Pancreas (tissue), 10 donors: ENCODE results near the gene PCP4. TPM values are rescaled to one million over a fixed set of nuclear protein-coding genes. Genes with fewer than 3 reads are reported as not detected.

ENCODE experiments used
- ATAC-seq, 4 donors: fragments of 200-7000 bp; cut with Tn5 transposase; one replicate each; pipeline versions ENCODE4 v1.8.0 to v1.9.1; 2020; ENCODE audit warnings: mild to moderate bottlenecking in 4 of 4, moderate library complexity in 4 of 4
- DNase-seq, 6 donors: peaks; one replicate each; pipeline ENCODE4 v3.0.0-alpha.2; 2020
- FAIRE-seq: peaks from 2 replicates; lab custom pipeline; 2012; peaks lifted over from hg19 to GRCh38; lab: Jason Lieb, UNC
- H3K27ac ChIP-seq, 4 donors: fragments of 200-600 bp; sonication (generic); 1 replicate in 3 of 4; 2 replicates in 1 of 4; pipeline versions ENCODE4 v1.5.0 to v1.8.0; 2020
- H3K27me3 ChIP-seq, 4 donors: fragments of 200-600 bp; one replicate each; pipeline ENCODE4 v1.8.0; 2021
- H3K36me3 ChIP-seq, 3 donors: fragments of 200-600 bp; sonication (generic) in 1 of 3; one replicate each; pipeline versions ENCODE4 v1.5.0 to v1.8.0; 2020 to 2021
- H3K4me1 ChIP-seq, 3 donors: fragments of 200-600 bp; one replicate each; pipeline ENCODE4 v1.8.0; 2021
- H3K4me3 ChIP-seq, 4 donors: fragments of 200-600 bp; sonication (generic) in 2 of 4; one replicate each; pipeline versions ENCODE4 v1.5.0 to v1.8.0; 2020 to 2021
- H3K9me3 ChIP-seq, 4 donors: fragments of 200-600 bp; one replicate each; pipeline ENCODE4 v1.8.0; 2021
- WGBS, 2 donors: extraction: QIAGEN DNeasy Blood & Tissue Kit; methylation state at CpG; one replicate each; pipeline ENCODE4 v1.1.7; 2013; 5-methylcytosine and 5-hydroxymethylcytosine counted together
- intact Hi-C, 3 donors: fragments of 100-400 bp; cut with DNase I; formaldehyde crosslinking; loops; one replicate each; pipeline versions ENCODE4 v1.11.1 to v1.14.2; 2022
- polyA plus RNA-seq, 2 donors: library from polyadenylated mRNA; stranded (reverse); fragments of 200-250 nt; gene quantifications; one replicate each; pipeline ENCODE4 v1.2.3, GENCODE V29; 2013
- total RNA-seq, 6 donors: library from RNA; stranded (reverse); fragmentation: NEBNext Ultra II Directional in 4 of 6; extraction: Animal tissue kit (Norgen Biotek cat#: 25700) in 4 of 6; gene quantifications; one replicate each; pipeline versions ENCODE4 v1.2.1 to v1.2.4, GENCODE V29; 2021 to 2023
- TF ChIP-seq, protein P1 (sequence below), 4 donors: fragments of 200-600 bp; sonication (generic) in 3 of 4; IDR thresholded peaks; one replicate each; pipeline versions ENCODE4 v1.5.0 to v1.8.0; 2021; ENCODE audit warnings: antibody characterized with exemption in 4 of 4
- donor health status: healthy with polysubstance abuse.
- donor health status: DM: no; HTN: no; CAD: no; lungs with moderate emphysema.
- donor health status: DM: no; HTN: no; CAD: no.
- donor health status: control.
- donor health status: control.
- donor health status: Bipolar disorder and iron deficiency.
- donor health status: DM: yes; HTN: yes; CAD: no.
- donor health status: DM: no; HTN: no; CAD: no.
- donor health status: DM: no; HTN: no; CAD: no.
- donor health status: DM: yes; HTN: yes; CAD: no.

PCP4 gene
- total and polyA plus RNA-seq, 8 donors = 0.92 to 47.1 (median 3.4) TPM

DNA sequence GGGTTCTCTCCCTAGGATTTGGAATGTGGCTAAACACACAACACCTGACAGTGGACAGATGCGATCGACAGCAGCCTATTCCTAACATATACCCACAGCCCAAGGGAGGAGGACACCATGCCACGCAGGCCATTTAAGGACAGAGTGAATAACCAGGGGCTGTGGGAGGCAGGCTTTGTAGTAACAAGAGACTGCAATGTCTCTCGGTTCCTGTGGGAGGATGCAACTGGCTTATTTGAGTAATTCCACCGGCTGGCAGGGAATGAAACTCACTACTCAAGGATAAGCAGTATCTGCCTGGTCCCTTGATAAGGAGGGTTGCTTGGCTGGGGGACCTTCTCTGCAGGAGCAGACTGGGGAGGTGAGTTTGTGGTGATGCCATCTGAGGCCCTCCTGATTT, 109.6 kb downstream of the PCP4 start:
- intact Hi-C loops = no loop called here
- Histone ChIP-seq H3K27me3 (no peaks in the 10 kb centered on the region), H3K4me1 (no peaks in the 10 kb centered on the region), H3K36me3 (no peaks in the 10 kb centered on the region), H3K9me3 (no peaks in the 10 kb centered on the region), H3K4me3 (no peak overlapping the region), H3K27ac (no peak overlapping the region)
- WGBS, 2 donors = 42 to 45% methylated on average over 5 of the region's 5 CpGs
- FAIRE-seq (no peak), DNase-seq (no peak), ATAC-seq (no peak)
- TF ChIP-seq, protein P1, sequence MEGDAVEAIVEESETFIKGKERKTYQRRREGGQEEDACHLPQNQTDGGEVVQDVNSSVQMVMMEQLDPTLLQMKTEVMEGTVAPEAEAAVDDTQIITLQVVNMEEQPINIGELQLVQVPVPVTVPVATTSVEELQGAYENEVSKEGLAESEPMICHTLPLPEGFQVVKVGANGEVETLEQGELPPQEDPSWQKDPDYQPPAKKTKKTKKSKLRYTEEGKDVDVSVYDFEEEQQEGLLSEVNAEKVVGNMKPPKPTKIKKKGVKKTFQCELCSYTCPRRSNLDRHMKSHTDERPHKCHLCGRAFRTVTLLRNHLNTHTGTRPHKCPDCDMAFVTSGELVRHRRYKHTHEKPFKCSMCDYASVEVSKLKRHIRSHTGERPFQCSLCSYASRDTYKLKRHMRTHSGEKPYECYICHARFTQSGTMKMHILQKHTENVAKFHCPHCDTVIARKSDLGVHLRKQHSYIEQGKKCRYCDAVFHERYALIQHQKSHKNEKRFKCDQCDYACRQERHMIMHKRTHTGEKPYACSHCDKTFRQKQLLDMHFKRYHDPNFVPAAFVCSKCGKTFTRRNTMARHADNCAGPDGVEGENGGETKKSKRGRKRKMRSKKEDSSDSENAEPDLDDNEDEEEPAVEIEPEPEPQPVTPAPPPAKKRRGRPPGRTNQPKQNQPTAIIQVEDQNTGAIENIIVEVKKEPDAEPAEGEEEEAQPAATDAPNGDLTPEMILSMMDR (IDR thresholded peaks at IDR 0.05) = no peak

Other genes with a start within 250 kb of the PCP4 start
- 1 to 10 TPM in 4 of 6 donors, under 1 TPM in 2; 0.57 to 3.1 (median 1.3) TPM for gene IGSF5, start 122.3 kb upstream of the PCP4 start, total RNA-seq
- 1 to 10 TPM in 1 of 2 donors, under 1 TPM in 1; 0.95 to 4.7 TPM for gene IGSF5, start 122.3 kb upstream of the PCP4 start, polyA plus RNA-seq